NCI-H82 treated with DMSO at 0.1 percent for 48 hours (cell line): ENCODE results near the gene KRT1.

Experiments
- DNase-seq: peaks from one replicate; lab custom pipeline; 2025; ENCODE audit not compliant: unreplicated experiment; lab: John Stamatoyannopoulos, UW

The KRT1 gene

GRCh38 chr12:52662093-52662917 lies 17.9 kb downstream of the KRT1 start:
- no peak for DNase-seq

DNA sequence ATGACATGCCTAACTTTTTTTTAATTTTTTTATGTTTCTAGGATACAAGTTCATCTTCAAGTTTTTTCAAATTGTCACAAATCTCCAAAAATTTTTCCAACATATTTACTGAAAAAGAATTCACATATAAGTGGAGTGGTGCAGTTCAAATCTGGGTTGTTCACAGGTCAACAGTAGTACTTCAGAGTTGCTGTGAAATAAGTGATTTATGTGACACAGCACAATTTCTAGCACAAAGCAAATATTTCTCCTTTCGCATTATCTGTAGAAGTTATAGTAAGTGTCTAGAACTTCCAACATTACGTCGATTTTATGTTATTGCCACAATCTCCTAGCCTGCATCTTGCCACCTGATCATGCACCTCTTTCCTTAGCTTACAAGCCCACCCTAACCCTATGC lies 18.5 kb downstream of the KRT1 start:
- no peak for DNase-seq

GRCh38 chr12:52660934-52661499 lies 19.2 kb downstream of the KRT1 start:
- DNase-seq: no peak

- DNase-seq: no peak
These were observed 20.3 kb downstream of the KRT1 start for GRCh38 chr12:52659951-52660350.

DNA sequence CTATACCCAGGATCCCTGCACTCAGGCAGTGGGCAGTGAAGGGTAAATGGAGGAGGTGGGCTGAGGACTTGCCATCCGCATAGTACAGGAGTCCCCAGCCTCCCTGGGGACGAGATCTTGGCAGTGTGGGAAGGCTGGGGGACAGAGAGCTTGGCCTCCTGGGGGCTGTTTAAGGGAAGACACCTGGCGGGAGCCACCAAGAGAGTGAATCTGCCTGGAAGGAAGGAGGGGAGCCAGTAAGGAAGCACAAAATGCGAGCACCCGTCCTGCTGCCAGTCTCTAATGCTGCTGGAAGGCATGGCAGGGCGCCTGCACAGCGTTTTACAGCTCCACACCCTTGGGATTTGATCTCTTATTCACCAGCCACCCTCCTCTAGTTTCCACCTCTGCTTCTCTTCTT lies 20.8 kb downstream of the KRT1 start:
- no peak for DNase-seq

GRCh38 chr12:52658196-52658595 lies 22.0 kb downstream of the KRT1 start:
- no peak for DNase-seq

DNA sequence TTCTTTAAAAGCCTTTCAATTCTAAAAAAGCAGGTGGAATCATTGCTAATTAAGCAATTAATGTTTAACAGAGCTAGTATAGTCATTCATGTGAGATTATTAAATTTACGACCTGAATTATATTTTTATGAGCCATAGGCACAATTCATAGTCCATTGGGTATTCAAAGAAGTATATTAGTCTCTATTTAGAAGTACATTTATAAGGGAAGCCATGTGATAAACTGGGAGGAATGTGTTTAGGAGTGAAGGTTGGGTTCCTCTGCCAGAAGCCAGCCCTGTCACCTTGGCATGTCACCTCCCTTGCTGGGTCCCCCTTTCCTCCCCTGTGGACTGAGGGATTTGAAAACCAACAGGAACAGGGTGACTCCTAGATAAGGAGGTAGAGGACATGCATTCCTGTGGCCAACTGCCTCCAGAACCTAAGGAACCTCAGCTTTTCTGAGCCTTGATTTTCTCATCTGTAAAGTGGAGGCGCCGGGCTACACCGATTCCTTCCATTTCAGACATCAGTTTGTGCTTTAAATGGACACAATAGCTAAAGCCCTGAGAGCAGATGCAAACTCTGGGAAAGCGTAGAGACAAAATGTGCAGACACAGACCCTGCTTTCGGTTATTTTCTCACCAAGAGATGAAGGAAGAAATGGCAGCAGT lies 22.8 kb downstream of the KRT1 start:
- no peak for DNase-seq

DNA sequence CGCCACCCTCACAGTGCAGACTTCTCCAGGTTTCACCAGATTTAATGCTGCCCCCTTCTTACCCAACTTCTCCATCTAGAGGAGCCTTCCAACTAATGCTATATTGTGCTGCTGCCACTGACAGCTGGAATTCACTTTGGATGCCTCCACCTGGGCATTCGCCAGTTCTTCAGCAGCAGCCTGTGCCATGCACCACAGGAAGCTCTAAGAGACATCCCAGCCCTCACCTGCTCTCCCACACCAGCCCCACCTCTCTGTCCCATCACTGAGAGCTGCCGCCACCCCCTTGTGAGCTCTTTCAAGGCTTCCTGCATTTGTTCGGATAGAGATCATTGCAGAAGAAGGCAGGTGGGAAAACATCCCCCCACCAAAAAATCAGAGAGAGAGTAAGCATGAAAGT lies 23.6 kb downstream of the KRT1 start:
- DNase-seq: no peak

DNA sequence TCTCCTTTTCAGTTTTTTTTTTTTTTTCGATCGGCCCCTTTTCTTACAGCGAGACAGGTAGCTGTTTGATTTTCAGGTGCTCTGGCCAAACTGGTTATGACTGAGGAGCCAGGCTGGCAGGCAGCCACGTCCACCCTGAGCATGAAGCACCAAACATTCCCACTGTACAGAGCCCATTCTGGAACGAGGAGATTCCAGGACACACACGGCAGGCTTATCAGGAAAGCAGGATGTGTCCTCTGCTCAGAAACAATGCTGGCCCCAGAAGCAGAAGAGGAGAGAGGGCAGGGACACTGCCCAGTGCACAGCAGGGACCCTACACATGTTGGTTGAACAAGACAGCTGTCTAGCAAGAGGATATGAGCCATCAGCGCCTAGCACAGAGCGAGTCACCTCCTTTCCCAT lies 24.5 kb downstream of the KRT1 start:
- DNase-seq: no peak

DNA sequence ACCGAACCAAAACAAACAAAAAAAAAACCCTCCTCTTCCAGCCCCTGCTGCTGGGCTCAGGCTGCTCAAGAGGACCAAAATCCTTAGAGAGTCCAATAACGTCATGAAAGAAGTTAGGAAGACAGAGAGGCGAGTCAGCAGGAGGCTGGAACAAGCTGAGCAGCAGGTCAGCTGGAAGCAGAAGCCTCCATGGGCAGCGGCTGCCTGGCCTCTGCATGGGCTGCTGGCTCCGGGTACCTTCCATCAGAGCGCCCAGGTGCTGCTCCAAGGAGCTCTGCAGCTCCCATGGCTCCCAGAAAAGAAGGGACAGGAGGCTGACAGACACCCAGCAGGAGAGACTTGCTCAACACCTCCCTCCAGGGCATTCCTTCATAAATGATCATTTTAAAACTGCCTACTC lies 25.0 kb downstream of the KRT1 start:
- no peak for DNase-seq

- DNase-seq: no peak
These were observed 28.4 kb downstream of the KRT1 start, which contains the start of gene KRT2 for GRCh38 chr12:52651726-52652261. TSS of gene KRT2 (minus strand) at chr12:52652211. CDS start at chr12:52652142, 69 bp downstream.

- DNase-seq: no peak
These were observed 29.6 kb downstream of the KRT1 start for GRCh38 chr12:52650520-52651081.

DNA sequence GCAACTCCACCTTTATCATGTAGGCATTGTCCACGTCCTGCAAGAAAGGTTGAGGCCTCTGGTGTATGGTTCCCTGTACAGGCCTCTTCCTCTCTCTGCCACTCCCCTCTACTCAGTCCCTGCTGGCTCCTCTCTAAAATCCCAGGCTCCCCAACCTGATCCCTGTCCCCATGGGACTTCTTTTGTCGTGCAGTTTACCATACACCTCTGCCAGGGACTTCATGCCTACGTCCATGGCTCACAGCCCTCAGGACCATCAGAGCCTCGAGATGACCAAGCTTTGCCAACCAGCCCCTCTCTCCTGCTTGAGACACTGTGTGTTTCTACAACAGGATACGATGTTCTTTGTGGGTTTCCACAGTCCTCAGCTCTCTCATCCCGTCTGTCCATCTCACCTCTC lies 31.1 kb downstream of the KRT1 start:
- DNase-seq: no peak

DNA sequence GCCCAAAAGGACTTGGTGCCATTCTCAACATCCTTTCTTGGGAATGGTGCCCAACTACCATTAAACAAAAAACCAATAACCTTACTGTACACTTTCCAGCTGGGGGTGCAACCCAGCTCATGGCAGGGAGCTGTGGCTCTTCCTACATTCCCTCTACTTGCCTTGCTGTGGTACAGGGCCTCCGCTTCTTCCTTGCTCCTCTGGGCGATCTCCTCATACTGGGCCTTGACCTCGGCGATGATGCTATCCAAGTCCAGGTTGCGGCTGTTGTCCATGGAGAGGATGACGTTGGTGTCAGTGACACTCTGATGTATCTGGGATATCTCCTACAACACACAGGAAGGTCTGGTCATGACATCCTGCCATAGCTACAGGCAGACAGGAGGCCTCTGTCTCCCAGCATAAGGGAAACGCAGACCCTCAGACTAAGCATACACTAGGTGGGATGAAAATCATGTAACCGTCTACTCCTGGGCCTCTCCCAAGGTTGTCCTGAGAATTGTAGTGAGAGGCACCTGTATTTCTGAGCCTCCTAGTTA lies 32.1 kb downstream of the KRT1 start:
- DNase-seq: no peak

GRCh38 chr12:52647601-52648000 lies 32.6 kb downstream of the KRT1 start:
- no peak for DNase-seq

DNA sequence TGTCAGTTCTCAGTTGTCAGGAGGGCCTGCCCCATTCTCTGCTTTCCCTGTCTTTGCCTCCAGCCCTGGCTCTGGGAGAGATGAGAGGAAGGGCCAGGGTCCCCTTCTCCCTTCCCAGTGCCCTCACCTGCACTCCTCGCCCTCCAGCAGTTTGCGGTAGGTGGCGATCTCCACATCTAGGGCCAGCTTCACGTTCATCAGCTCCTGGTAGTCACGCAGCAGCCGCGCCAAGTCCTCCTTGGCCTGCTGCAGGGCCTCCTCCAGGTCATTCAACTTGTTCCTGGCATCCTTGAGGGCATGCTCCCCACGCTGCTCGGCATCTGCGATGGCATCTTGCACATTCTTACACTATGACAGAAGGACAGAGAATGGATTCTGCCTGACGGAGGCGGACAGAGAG lies 33.6 kb downstream of the KRT1 start:
- DNase-seq: no peak

DNA sequence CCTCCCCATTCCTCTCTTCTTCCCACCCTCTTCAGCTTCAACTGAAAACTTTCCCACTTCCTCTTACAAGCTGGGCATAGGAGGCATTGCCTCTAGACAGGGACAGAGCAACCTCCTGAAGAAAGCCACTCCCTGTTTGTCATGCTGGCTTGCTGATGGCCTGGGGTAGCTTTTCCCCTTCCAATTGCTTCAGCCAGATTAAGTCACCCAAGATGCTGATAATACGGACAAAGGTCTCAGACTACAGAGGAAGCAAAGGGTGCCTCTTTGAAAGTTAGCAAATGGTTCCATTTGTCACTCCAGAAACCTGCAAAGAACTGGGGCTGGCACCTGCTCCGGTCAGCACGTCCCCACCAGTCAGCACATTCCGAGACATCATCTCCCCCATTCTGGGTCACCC lies 34.2 kb downstream of the KRT1 start:
- DNase-seq: no peak

- DNase-seq: no peak
These were observed 35.0 kb downstream of the KRT1 start for GRCh38 chr12:52645120-52645761.

GRCh38 chr12:52644078-52644415 lies 36.2 kb downstream of the KRT1 start:
- no peak for DNase-seq

GRCh38 chr12:52643233-52644077 lies 36.8 kb downstream of the KRT1 start:
- DNase-seq: no peak
